ENCODE data around the gene GUCY2C.

The GUCY2C gene

GRCh38 chr12:14651371-14651770 lies 45.0 kb downstream of the GUCY2C start:
- Histone ChIP-seq H3K4me3 (ENCODE audit: low read depth, low read length) (no peak overlapping the region), H3K4me1 (ENCODE audit: control insufficient read depth, insufficient read depth, low read length) (no peaks in the 10 kb centered on the region), H3K36me3 (ENCODE audit: control insufficient read depth, insufficient read depth, low read length) (no peaks in the 10 kb centered on the region), H3K9ac (ENCODE audit: low read depth, low read length) (no peak overlapping the region), H3K27me3 (ENCODE audit: control insufficient read depth, insufficient read depth, low read length) (peaks cover 13% of the 10 kb centered on the region), H3K9me3 (ENCODE audit: control insufficient read depth, insufficient read depth, low read length) (no peaks in the 10 kb centered on the region)

DNA sequence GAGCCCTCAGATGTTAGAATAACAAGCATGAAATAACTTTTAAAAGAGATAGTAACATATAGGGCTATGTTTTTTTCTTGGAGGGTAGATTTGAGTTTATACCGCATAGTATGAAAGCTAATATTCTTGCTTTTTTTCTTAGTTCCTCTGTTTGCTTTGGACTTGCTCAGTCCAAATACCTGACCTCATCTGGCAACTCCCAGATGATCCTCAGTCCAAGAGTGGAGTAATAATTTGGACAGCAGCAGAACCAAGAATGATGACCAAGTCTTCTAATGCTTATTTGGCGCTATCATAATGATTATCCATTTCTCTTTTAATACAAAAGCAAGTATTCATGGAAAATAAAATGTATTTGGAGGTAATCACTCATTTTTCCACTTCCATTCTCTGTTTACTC lies 45.6 kb downstream of the GUCY2C start:
- Histone ChIP-seq H3K9ac (ENCODE audit: low read depth, low read length) (no peak overlapping the region), H3K36me3 (ENCODE audit: control insufficient read depth, insufficient read depth, low read length) (no peaks in the 10 kb centered on the region), H3K27me3 (ENCODE audit: control insufficient read depth, insufficient read depth, low read length) (peaks cover 8% of the 10 kb centered on the region), H3K9me3 (ENCODE audit: control insufficient read depth, insufficient read depth, low read length) (no peaks in the 10 kb centered on the region), H3K4me1 (ENCODE audit: control insufficient read depth, insufficient read depth, low read length) (no peaks in the 10 kb centered on the region), H3K4me3 (ENCODE audit: low read depth, low read length) (no peak overlapping the region)

- Histone ChIP-seq H3K27me3 (ENCODE audit: control insufficient read depth, insufficient read depth, low read length) (no peaks in the 10 kb centered on the region), H3K9me3 (ENCODE audit: control insufficient read depth, insufficient read depth, low read length) (no peaks in the 10 kb centered on the region), H3K4me1 (ENCODE audit: control insufficient read depth, insufficient read depth, low read length) (no peaks in the 10 kb centered on the region), H3K4me3 (ENCODE audit: low read depth, low read length) (no peak overlapping the region), H3K36me3 (ENCODE audit: control insufficient read depth, insufficient read depth, low read length) (no peaks in the 10 kb centered on the region), H3K9ac (ENCODE audit: low read depth, low read length) (no peak overlapping the region)
Measured at GRCh38 chr12:14647028-14647750, 49.2 kb downstream of the GUCY2C start.

GRCh38 chr12:14643251-14643650 lies 53.1 kb downstream of the GUCY2C start:
- no peaks in the 10 kb centered on the region for H3K27me3 ChIP-seq (ENCODE audit: control insufficient read depth, insufficient read depth, low read length)
- no peaks in the 10 kb centered on the region for H3K36me3 ChIP-seq (ENCODE audit: control insufficient read depth, insufficient read depth, low read length)
- no peak overlapping the region for H3K9ac ChIP-seq (ENCODE audit: low read depth, low read length)
- no peak overlapping the region for H3K4me3 ChIP-seq (ENCODE audit: low read depth, low read length)
- no peaks in the 10 kb centered on the region for H3K4me1 ChIP-seq (ENCODE audit: control insufficient read depth, insufficient read depth, low read length)
- H3K9me3 ChIP-seq (ENCODE audit: control insufficient read depth, insufficient read depth, low read length) = no peaks in the 10 kb centered on the region

- Histone ChIP-seq H3K4me1 (ENCODE audit: control insufficient read depth, insufficient read depth, low read length) (no peaks in the 10 kb centered on the region), H3K36me3 (ENCODE audit: control insufficient read depth, insufficient read depth, low read length) (no peaks in the 10 kb centered on the region), H3K4me3 (ENCODE audit: low read depth, low read length) (no peak overlapping the region), H3K9me3 (ENCODE audit: control insufficient read depth, insufficient read depth, low read length) (no peaks in the 10 kb centered on the region), H3K9ac (ENCODE audit: low read depth, low read length) (no peak overlapping the region), H3K27me3 (ENCODE audit: control insufficient read depth, insufficient read depth, low read length) (no peaks in the 10 kb centered on the region)
Measured at GRCh38 chr12:14638066-14638465, 58.3 kb downstream of the GUCY2C start.

DNA sequence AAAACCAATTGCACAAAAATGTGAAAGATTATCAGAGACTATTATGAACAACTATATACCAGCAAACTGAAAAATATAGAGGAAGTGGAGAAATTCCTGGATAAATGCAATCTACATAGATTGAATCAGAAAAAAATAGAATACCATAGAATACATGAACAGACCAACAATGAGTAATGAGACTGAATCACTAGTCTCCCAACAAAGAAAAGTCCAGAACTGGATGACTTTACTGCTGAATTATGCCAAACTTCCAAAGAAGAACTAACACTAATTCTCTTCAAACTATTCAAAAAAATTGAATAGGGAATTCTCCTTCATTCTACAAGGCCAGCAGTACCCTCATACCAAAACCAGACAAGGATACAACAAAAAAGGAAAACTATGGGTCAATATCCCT lies 60.6 kb downstream of the GUCY2C start:
- Histone ChIP-seq H3K27me3 (ENCODE audit: control insufficient read depth, insufficient read depth, low read length) (no peaks in the 10 kb centered on the region), H3K36me3 (ENCODE audit: control insufficient read depth, insufficient read depth, low read length) (no peaks in the 10 kb centered on the region), H3K4me1 (ENCODE audit: control insufficient read depth, insufficient read depth, low read length) (no peaks in the 10 kb centered on the region), H3K4me3 (ENCODE audit: low read depth, low read length) (no peak overlapping the region), H3K9me3 (ENCODE audit: control insufficient read depth, insufficient read depth, low read length) (no peaks in the 10 kb centered on the region), H3K9ac (ENCODE audit: low read depth, low read length) (no peak overlapping the region)

DNA sequence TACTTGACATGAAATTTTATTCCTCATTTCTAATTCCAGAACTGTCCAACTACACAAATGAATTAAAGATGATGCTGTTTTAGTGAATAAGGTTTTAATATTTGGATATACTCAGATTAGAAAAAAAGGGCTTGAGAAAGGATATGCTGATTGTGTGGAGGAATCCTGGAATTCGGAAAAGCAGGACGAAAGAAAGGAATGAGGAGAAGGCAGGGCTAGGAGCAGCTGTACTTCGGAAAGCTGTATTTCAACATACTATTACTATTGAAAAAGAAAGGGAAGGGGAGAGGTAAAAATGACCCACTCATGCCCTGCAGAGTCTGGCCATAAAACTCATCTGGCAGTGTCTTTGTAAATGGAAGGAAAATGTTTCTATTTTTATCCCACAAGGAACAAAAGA lies 65.6 kb downstream of the GUCY2C start:
- no peak overlapping the region for H3K4me3 ChIP-seq (ENCODE audit: low read depth, low read length)
- H3K36me3 ChIP-seq (ENCODE audit: control insufficient read depth, insufficient read depth, low read length) = no peaks in the 10 kb centered on the region
- no peaks in the 10 kb centered on the region for H3K9me3 ChIP-seq (ENCODE audit: control insufficient read depth, insufficient read depth, low read length)
- no peak overlapping the region for H3K9ac ChIP-seq (ENCODE audit: low read depth, low read length)
- H3K4me1 ChIP-seq (ENCODE audit: control insufficient read depth, insufficient read depth, low read length) = peaks cover 4% of the 10 kb centered on the region
- no peaks in the 10 kb centered on the region for H3K27me3 ChIP-seq (ENCODE audit: control insufficient read depth, insufficient read depth, low read length)

- no peak overlapping the region for H3K9ac ChIP-seq (ENCODE audit: low read depth, low read length)
- peaks cover 4% of the 10 kb centered on the region for H3K4me1 ChIP-seq (ENCODE audit: control insufficient read depth, insufficient read depth, low read length)
Measured at GRCh38 chr12:14629832-14630710, 66.3 kb downstream of the GUCY2C start.

GRCh38 chr12:14628771-14629170 lies 67.6 kb downstream of the GUCY2C start:
- H3K9ac ChIP-seq (ENCODE audit: low read depth, low read length) = no peak overlapping the region
- H3K27me3 ChIP-seq (ENCODE audit: control insufficient read depth, insufficient read depth, low read length) = no peaks in the 10 kb centered on the region
- no peaks in the 10 kb centered on the region for H3K9me3 ChIP-seq (ENCODE audit: control insufficient read depth, insufficient read depth, low read length)
- no peaks in the 10 kb centered on the region for H3K36me3 ChIP-seq (ENCODE audit: control insufficient read depth, insufficient read depth, low read length)
- peaks cover 4% of the 10 kb centered on the region for H3K4me1 ChIP-seq (ENCODE audit: control insufficient read depth, insufficient read depth, low read length)
- no peak overlapping the region for H3K4me3 ChIP-seq (ENCODE audit: low read depth, low read length)

More at GRCh38 chr12:14629832-14630710, 66.3 kb downstream of the GUCY2C start:
- H3K9me3 ChIP-seq (ENCODE audit: control insufficient read depth, insufficient read depth, low read length) = no peaks in the 10 kb centered on the region
- H3K27me3 ChIP-seq (ENCODE audit: control insufficient read depth, insufficient read depth, low read length) = no peaks in the 10 kb centered on the region
- no peak overlapping the region for H3K4me3 ChIP-seq (ENCODE audit: low read depth, low read length)
- H3K36me3 ChIP-seq (ENCODE audit: control insufficient read depth, insufficient read depth, low read length) = no peaks in the 10 kb centered on the region

- Histone ChIP-seq H3K9ac (ENCODE audit: low read depth, low read length) (no peak overlapping the region), H3K36me3 (ENCODE audit: control insufficient read depth, insufficient read depth, low read length) (no peaks in the 10 kb centered on the region), H3K27me3 (ENCODE audit: control insufficient read depth, insufficient read depth, low read length) (no peaks in the 10 kb centered on the region), H3K4me3 (ENCODE audit: low read depth, low read length) (no peak overlapping the region), H3K4me1 (ENCODE audit: control insufficient read depth, insufficient read depth, low read length) (no peaks in the 10 kb centered on the region), H3K9me3 (ENCODE audit: control insufficient read depth, insufficient read depth, low read length) (no peaks in the 10 kb centered on the region)
Measured at GRCh38 chr12:14621826-14622225, 74.6 kb downstream of the GUCY2C start.

DNA sequence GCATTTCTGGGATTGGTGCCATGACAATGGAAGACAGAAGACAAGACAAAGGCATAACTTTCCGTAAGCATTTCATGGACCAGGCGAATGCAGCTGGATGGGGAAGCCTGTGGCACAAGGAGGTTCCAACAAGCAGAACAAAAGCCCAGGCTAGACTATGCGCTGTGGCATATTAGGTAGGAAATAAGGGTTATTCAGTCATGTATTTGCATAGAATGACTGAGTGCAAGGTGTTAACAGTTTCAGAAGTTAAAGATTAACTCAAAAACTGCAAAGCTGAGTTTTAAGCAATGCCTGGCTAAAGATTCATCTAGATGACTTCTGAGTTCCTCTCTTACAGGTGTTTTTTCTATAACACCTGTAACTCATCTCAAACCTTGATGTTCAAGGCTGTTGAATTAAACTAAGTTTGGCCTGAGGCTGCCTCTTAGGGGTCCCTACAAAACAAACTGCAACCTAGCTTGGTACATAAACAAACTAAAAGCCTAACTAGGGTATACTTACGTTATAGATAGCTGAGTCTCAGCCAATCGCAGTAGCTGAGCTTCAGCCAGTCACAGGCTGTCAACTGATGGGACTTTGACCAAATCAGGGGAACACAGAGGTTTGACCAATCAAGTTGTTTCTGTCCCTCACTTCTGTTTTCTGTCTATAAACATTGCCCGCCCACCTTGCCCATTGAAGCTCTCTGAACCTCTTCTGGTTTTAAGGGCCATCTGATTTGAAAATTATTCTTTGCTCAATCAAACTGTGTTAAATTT lies 76.5 kb downstream of the GUCY2C start:
- Histone ChIP-seq H3K9ac (ENCODE audit: low read depth, low read length) (no peak overlapping the region), H3K27me3 (ENCODE audit: control insufficient read depth, insufficient read depth, low read length) (no peaks in the 10 kb centered on the region), H3K36me3 (ENCODE audit: control insufficient read depth, insufficient read depth, low read length) (no peaks in the 10 kb centered on the region), H3K9me3 (ENCODE audit: control insufficient read depth, insufficient read depth, low read length) (no peaks in the 10 kb centered on the region), H3K4me1 (ENCODE audit: control insufficient read depth, insufficient read depth, low read length) (no peaks in the 10 kb centered on the region), H3K4me3 (ENCODE audit: low read depth, low read length) (no peak overlapping the region)

Data from iPS-15b (cell line).